GM18909 (cell line): Measurements from ENCODE around the gene BNC2.

Source experiments
- ATAC-seq: cut with Tn5 transposase; IDR thresholded peaks from one replicate; pipeline ENCODE4 v1.9.1; 2021; ENCODE audit warnings: mild to moderate bottlenecking; ENCODE audit not compliant: unreplicated experiment, poor library complexity

BNC2 gene

DNA sequence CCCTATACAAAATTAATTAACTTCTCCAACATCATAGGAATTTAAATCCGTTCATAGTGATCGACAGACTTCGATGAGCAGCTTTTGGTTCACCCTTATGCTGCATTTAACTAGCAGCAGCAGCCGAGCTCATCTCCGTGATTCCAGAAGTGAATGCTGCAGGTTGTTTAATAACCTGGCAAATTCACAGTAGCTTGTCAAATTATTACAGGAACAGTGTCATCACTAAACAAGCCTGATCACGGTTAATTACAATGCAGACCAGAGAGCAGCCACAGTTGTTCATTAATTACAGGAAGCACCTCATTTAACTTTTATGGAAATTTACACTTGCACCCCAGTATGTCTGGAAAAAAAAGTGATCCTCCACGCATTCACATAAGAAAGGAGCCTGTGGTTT lies 188.2 kb downstream of the BNC2 start:
- no peak for ATAC-seq

DNA sequence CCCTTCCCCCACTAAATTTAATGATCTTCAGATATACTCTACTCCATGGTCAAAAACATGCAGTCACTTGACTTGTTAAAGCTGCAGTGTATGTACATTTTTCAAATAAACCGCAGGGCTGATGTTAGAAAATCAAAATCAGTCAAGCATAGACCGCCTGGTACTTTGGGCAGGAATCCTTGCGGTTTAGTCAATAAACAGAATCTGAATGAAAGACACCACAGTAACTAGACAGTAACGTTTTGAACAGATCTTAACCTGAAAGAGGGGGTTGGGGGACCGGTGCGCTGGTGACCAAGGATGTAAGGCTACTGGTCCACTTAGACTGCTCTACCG lies 188.8 kb downstream of the BNC2 start:
- ATAC-seq, result no peak

DNA sequence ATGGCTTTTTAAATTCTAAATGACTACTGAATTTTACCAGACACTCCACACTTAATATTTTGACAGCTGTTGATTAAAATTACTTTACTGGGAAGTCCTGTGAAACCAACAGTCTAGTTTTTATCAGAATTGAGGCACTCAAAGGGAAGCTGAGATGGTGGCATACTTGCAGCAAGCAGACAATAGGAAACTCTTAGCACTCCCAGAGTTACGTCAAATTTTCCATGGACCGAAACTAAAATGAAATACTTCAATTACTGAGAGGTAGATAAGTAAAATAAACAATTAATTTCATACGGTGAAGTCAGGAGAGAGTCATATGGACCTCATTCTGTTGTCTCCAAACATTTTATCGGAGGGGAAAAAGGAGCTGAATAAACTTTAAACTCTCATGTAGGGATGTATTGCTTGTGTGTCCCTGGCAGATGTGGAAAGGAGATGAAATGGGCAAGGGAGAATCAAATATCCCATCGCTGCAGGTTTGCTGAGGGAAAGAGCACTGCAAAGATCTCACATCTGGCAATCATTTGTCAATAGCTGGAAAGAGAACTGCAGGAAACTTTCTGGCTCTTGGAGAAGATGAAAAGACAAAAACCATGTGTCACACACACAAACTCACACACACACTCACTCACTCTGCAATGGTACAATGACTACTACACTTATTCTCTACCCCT lies 189.4 kb downstream of the BNC2 start:
- ATAC-seq, result no peak

DNA sequence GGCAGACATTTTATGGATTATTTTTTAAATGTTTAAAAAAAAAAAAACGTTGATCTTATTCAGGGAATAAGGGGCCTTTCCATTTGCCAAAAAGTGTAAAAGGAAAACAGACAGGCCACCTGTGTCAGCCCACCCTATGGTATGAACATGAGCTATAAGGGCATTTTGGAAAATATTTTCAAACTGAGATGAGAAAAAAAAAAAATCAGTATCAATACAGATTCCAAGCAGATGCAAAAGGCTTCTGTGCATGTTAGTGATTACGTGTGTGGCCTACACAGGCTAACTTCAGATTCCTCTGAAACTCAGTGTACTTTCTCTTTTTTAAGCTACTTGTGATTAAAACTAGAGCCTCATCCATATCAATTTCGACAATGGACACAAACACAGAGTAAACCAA lies 189.9 kb downstream of the BNC2 start:
- no peak for ATAC-seq

DNA sequence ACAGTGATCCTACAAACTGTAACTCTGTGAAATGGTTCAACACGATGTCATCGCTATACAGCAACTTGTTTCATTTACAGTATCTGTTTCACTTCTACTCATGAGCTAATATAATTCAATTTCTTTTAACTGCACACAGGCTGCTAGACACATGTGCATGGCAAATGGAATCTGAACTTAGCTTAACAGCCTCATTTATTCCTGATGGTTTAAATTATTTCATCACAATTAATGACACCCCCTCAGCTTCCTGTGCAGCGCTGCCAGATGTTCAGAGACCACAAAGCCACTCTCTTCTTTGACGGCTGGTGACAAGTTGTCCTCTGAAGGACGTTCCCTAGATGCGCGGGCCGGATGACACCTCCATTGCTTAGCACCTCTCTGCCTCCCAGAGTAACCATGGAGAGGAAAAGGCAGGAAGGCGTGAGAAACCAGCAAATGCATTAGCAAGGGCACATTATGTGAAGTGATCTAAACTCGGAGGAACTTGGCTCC lies 191.1 kb downstream of the BNC2 start:
- ATAC-seq, result no peak

DNA sequence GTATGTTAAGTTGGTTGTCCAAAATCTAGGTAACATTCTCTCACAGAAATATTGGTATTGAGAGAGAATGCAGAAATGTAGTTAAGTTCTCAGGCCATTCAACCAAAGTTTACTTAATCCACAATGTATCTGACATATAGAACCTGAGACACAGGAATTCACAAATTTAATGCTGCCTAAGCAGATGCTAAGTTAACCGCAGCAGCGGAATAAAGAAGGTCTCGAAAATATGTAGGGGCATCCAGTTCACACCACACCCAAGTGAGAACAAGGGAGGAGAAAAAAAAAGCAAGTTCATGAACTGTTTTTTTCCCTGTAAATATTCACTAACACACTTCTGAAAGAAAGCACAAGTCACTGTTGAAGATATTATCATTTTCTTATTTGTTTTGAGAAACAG lies 194.0 kb downstream of the BNC2 start:
- no peak for ATAC-seq

DNA sequence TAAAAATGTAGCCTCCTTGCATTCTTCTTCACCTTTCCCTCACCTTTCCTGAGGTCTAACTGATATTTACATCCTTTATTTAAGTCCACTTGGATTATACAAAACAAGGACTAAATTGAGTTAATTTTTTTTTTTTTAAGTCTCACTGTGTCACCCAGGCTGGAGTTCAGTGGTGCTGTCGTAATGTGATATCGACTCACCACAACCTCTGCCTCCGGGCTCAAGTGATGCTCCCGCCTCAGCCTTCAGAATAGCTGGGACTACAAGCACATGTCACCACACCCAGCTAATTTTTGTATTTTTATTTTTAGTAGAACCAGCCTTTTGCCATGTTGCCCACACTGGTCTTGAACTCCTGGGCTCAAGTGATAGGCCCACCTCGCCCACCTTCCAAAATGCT lies 195.3 kb downstream of the BNC2 start:
- no peak for ATAC-seq

DNA sequence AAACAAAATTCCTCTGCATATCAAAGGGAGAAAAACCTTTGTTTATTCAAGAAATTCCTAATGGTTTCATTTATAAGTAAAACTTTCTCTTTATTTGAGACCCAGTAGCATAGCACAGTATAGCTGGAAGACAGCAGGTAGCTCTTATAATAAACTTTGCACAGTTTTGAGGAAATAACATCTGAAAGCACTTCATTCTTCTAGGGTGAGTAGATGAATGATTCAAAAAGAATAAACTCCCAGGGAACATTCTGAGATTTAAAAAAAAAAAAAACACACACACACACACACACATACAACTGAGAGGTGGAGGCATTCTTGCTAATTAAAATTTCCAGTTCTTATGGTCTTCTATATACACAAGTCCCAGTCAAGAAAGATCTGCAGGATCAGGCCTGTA lies 197.3 kb downstream of the BNC2 start:
- no peak for ATAC-seq

DNA sequence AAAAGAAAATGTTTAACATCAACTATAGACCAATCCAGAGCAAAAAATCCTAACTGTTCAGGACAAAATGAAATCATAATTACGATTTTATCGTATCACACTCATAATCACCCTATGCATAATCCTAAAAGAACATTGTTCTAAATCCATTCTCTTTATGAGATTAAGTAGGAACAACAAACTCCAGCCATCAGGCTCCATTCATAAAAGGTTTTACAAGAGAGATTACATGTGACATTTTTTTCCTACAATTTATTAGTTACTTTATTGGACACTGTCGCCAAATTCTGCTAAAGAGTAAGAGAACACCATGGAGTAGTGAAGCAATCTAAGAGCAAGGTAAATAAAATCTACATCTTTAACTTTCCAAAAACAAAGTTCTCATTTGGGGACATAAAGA lies 198.0 kb downstream of the BNC2 start:
- ATAC-seq, result no peak

DNA sequence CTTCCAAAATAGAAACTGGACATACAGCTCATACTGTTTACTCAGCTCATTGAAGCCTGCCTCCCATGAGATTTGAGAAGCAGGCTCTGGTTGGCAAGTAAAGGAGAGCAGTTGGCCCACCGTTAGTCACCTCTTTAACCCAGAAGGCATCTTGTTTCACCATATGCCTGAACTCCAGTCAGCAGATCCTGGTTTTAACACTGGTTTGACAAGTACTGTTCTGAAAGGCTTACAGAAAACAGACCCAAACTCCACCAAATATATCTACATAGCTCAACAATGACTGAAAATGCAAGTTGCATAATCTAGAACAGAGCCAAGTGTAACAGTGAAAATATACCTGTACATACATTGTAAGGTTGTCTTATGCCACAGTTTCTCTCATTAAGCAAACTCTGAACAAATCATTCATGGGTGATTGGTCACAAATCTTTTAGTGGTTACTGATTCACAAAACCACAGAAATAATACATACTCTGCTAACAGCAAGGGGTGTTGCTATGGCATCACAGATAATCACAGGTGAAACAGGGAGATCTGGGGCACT lies 198.8 kb downstream of the BNC2 start:
- peak; percentile 44 for ATAC-seq

DNA sequence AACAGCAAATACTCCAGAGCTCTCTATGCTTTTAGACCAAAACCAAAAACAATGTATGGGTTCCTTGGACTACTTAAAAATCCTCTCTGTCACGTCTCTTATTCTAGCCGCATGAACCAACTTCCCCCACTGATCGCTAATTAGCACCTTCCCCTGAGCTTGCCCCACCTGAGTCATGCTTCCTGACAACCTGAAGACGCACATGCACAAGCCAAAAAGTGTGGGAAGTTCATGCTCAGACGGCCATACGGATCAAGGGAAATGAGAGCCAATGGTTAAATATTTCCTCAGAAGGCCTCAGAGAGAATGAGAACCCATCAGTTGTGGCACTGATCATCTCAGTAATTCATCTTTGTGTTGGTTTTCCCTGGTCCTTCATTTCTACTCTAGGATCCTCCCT lies 199.7 kb downstream of the BNC2 start:
- no peak for ATAC-seq

DNA sequence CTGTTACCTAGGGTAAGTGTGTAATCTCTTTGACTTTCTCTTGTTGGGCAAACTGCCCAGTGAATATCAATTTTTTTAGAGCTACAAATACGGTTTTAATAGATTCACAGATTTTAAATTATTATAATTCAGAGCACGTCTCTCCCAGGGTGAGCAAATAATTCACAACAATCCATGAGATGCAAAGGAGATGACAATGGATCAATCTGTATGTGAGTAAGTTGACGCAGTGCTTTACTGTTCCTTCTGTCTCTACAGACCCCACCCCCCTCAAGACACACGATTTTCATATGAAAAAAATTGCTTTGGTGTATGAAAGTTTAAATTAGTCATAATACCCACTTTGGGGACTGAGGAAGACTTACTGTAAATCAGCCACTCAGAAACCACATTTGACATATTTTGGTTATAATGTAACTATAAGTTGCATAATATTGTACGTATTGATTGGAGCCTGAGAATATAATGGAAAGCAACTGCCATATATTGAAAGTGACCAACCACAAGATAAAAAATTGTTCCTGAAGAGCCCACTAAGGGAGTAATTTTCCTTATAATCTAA lies 201.7 kb downstream of the BNC2 start:
- ATAC-seq, result no peak

DNA sequence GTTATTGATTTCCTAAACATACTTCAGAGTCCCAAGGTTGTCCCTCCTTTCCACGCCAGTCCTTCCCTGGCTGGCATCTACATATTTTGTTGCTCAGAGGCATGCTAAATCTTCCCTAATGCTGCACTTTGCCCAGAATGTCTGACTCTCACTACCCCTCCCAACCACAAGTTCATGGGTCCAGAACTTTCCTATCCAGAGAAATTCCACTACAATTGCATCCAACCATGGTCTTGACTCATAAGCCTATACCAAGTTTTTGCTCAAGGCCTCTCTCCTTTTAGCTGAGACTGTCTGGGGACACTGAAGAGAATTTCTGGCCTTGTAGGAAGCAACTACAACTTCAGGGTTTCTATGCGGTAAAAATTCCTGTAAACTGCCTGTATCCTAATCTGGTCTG lies 206.3 kb downstream of the BNC2 start:
- ATAC-seq, result no peak

DNA sequence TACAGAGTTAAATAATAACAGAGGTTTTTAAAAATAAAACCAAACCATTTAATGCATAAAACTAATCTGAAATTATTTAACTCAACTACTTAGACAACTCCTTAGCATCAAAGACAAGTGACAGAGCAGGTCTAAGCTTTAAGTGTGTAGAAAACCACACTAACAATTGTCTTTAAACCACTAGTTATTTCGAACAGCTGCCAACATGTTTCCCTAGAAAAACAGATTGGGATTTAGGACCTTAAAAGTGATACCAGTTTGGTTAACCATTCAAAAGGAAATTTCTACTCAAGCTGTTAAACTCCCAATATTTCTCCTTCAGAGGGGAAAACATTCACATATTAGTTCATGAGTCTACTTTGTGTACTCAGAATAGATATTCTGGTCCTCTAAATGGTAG lies 208.7 kb downstream of the BNC2 start:
- no peak for ATAC-seq

DNA sequence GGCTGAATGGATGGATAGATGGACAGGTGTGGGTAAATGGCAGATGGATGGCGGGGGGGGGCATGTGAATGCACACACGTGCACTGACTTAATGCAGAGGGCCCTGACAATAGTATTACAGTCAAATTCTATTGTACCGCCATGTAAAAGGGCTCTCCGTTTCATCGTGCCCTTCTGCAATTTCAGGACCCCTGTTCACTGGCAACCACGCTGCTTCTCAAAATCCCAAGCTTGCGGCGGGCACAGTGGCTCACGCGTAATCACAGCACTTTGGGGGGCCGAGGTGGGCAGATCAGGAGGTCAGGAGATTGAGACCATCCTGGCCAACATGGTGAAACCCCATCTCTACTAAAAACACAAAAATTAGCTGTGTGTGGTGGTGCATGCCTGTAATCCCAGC lies 211.4 kb downstream of the BNC2 start:
- no peak for ATAC-seq

DNA sequence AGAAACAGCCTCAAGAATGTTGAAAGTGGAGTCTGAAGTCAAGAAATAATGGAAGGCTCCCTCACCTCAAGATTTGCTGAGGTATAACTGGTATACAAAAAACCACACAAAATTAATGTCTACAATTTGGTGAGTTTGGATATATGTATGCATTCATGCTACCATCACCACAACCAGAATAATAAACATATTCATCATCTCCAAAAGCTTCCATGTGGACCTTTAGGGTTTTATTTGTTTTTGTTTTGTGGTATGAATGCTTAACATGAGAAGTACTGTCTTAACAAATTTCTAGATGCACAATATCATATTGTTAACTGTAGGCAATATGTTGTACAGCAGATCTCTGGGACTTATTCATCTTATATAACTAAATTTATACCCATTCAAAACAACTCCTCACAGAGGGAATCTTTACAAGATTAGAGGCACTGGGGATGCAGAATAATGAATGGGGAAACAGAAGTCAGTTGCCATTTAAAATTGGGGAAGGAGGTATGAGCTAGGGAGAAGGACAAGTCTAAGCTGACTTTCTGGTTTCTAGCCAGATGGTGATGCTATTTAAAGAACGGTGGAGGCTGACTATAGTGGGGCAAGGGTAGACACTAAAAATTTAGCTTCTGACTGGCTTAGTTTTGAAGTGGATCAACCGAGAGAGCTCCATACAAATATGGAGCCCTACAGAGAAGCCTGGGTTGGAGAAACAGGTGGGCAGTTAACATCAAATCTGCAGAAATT lies 213.9 kb downstream of the BNC2 start:
- ATAC-seq, result no peak

DNA sequence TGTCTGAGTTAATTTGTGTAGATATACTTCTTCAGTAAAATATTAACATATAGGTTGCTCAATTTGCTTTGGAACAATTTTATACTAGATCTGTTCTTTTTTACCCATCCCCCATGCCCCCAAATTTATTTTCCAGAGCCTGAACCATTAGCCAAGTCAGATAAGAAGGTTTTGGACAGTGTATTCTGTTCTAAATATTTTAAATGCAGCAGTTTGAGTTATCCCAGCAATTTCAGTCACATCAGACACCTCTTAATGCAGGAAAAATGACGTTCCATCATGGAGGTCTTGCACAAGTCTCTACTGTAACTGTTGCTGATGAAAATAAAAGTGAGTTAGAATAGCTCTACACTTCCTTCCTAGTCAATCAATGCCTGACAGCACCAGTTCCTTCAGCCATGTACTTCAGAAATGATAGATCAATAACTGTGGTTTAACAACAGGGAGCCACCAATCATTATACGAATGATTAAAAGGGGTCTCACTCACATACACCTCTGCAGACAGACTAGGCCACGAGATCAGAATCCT lies 215.8 kb downstream of the BNC2 start:
- ATAC-seq, result no peak

DNA sequence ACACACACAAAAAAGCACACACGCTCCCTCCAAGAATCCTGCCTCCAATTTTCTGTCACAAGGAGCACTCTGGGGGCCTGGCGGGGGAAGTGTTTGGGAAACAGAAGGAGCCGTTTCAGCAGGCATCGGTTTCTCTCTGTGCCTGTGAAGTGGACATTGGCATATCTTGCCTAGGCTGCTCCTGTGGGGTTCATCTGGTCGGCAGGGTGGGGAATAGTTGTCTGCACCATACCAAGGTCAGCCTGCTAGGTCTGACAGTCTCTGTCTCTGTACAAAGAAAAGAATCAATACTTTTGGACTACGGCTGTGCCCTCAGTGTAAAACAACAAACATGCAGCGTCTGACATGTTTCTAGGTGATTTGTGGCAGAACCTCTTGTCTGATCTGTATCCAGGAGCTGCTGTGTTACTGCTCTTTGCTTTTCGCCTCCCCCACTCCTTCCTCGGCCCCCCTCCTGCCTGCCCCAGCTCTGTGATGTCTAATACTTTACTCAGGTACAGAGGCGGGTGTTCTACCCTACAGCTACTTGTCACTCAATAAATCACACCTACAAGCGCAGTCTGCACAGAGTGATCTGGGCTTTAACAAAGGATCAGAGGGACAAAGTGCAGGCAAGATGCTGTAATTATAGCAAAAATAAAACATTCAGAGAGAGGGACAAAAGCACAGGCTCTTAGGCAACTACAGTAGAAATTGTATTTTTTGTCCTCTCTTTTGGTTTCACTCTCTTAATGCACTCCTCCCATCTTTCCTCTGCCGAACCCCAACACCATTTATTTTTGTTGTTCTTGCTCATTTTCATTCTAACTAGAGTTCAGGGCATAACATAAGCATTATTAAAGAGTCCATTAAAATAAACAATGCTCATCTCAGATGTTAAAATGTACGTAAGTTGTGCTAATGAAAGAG lies 216.7 kb downstream of the BNC2 start:
- ATAC-seq, result no peak

DNA sequence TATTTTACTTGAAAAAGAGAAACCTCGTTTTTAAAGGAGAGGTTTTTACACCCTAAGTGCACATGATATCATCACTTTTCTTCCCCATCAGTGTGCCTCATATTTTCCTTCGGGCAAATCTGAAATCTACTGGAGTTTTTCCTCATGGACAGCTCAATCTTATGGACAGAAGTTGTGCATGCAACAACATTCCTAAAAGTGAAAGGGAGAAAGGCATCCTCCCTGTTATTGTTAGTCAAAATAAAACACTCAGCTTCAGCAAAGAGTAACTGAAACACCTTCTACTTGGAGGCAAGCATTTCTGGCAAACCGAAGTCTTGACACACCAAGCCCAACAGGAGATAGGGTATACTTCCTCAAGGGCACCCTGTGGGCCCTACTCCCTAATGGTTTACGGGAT lies 217.9 kb downstream of the BNC2 start:
- ATAC-seq, result no peak

DNA sequence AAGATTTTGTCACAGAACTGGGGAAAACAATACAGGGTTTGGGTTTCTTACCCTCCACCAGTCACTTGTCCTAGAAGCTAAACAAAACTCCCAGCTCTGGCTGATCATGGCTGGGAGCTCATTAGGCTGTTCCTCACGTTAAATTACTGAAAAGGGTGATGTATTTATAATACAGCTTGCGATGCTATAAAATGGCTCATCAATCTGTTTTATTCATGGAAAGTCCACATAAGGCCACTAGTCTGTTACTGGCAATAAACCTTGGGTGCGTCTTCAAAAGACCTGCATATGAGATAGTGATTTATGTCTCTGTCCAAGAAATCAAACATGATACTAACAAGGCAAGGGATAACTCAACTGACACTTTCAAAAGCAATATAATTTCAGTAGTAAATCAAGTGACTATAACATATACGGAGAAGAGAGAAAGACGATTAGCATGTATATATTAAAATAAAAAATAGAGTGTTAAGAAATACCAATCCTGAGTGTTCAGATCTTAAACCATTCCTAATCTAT lies 219.0 kb downstream of the BNC2 start:
- ATAC-seq, result no peak
